Measurements from ENCODE around the gene COL27A1. TPM values are rescaled to one million over a fixed set of nuclear protein-coding genes. Genes with fewer than 3 reads are reported as not detected.

Gene COL27A1
- total and polyA plus RNA-seq, 4 donors, result 10.9 to 25.6 (median 17.4) TPM

DNA sequence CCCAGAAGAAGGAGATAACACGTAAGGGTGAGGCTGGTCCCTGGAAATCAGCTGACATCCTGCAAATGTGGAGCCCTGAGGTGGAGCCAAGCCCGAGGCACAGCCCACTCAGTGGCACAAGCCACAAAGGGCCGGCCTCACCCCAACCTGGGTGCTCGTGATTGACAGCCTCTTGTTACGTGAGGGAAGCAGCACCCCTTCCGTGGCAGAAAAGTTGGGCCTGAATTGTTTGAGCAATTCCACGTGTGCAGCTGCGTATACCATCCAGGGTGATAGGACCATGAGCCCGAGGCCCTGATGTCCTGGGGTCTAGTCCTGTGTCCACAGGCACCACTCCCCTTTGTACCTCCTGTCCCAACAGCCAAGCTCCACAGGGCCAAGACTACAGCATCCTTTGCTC is 179.2 kb downstream of the COL27A1 start:
- DNase-seq, result no peak
- 85 to 92% methylated on average over 7 to 9 of the region's 9 CpGs for WGBS, 2 donors

GRCh38 chr9:114335745-114336144 is 180.4 kb downstream of the COL27A1 start:
- H3K9ac ChIP-seq (ENCODE audit: insufficient read depth in 1 of 2, low read length in 2 of 2), result no peak overlapping the region
- no peaks in the 10 kb centered on the region for H3K9me3 ChIP-seq (ENCODE audit: control insufficient read depth in 4 of 4, insufficient read depth in 3 of 4, low read length in 3 of 4)
- H3K4me3 ChIP-seq, result no peak overlapping the region
- H3K27me3 ChIP-seq (ENCODE audit: control insufficient read depth in 3 of 3, insufficient read depth in 3 of 3, low read length in 2 of 3), result no peaks in the 10 kb centered on the region
- H3K4me1 ChIP-seq (ENCODE audit: control insufficient read depth in 5 of 5, insufficient read depth in 5 of 5, low read length in 5 of 5), result no peaks in the 10 kb centered on the region
- no peak overlapping the region for H3K27ac ChIP-seq (ENCODE audit: low read depth in 1 of 2, low read length in 1 of 2)
- DNase-seq (no peak), ATAC-seq (ENCODE audit: insufficient read depth, low FRiP score) (no peak)
- peaks cover 0 to 47% (median 28%) of the 10 kb centered on the region in 4 donors for H3K36me3 ChIP-seq (ENCODE audit: control insufficient read depth in 4 of 4, insufficient read depth in 4 of 4, low read length in 4 of 4)
- no peak for TF ChIP-seq CTCF (IDR thresholded peaks at IDR 0.05; ENCODE audit: control extremely low read depth, extremely low read depth)
- 76 to 90% methylated on average over 2 of the region's 2 CpGs for WGBS, 2 donors

More for the DNA sequence above, 179.2 kb downstream of the COL27A1 start:
- Histone ChIP-seq H3K4me3 (no peak overlapping the region), H3K27ac (ENCODE audit: low read depth in 1 of 2, low read length in 1 of 2) (no peak overlapping the region), H3K4me1 (ENCODE audit: control insufficient read depth in 5 of 5, insufficient read depth in 5 of 5, low read length in 5 of 5) (no peaks in the 10 kb centered on the region), H3K36me3 (ENCODE audit: control insufficient read depth in 4 of 4, insufficient read depth in 4 of 4, low read length in 4 of 4) (peaks cover 0 to 36% (median 20%) of the 10 kb centered on the region in 4 donors), H3K9ac (ENCODE audit: insufficient read depth in 1 of 2, low read length in 2 of 2) (no peak overlapping the region), H3K27me3 (ENCODE audit: control insufficient read depth in 3 of 3, insufficient read depth in 3 of 3, low read length in 2 of 3) (no peaks in the 10 kb centered on the region), H3K9me3 (ENCODE audit: control insufficient read depth in 4 of 4, insufficient read depth in 3 of 4, low read length in 3 of 4) (no peaks in the 10 kb centered on the region)
- TF ChIP-seq CTCF (IDR thresholded peaks at IDR 0.05; ENCODE audit: control extremely low read depth, extremely low read depth), result no peak
- no peak for ATAC-seq (ENCODE audit: insufficient read depth, low FRiP score)

DNA sequence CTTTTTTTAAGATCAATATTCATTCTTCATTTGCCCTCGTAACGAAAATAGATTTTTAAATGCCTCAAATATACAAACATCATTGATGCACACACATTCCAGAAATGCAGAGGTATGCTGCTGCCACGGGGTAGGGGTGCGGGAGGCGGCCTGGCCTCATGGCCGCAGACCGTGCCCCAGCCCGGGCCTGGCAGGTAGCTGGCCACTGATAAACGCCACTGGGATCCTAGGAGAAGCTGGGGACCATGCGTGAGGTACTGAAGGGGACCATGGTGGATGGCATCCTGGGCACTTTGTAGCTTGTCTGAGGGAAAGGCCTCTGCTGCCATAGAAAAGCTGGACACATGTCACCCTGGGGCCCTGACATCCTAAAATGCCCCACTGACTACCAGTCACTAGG is 180.8 kb downstream of the COL27A1 start:
- DNase-seq, result no peak
- ATAC-seq (ENCODE audit: insufficient read depth, low FRiP score), result no peak
- Histone ChIP-seq H3K9me3 (ENCODE audit: control insufficient read depth in 4 of 4, insufficient read depth in 3 of 4, low read length in 3 of 4) (no peaks in the 10 kb centered on the region), H3K4me1 (ENCODE audit: control insufficient read depth in 5 of 5, insufficient read depth in 5 of 5, low read length in 5 of 5) (no peaks in the 10 kb centered on the region), H3K27me3 (ENCODE audit: control insufficient read depth in 3 of 3, insufficient read depth in 3 of 3, low read length in 2 of 3) (no peaks in the 10 kb centered on the region), H3K36me3 (ENCODE audit: control insufficient read depth in 4 of 4, insufficient read depth in 4 of 4, low read length in 4 of 4) (peaks cover 0 to 49% (median 31%) of the 10 kb centered on the region in 4 donors), H3K9ac (ENCODE audit: insufficient read depth in 1 of 2, low read length in 2 of 2) (no peak overlapping the region), H3K27ac (ENCODE audit: low read depth in 1 of 2, low read length in 1 of 2) (no peak overlapping the region), H3K4me3 (no peak overlapping the region)
- no peak for TF ChIP-seq CTCF (IDR thresholded peaks at IDR 0.05; ENCODE audit: control extremely low read depth, extremely low read depth)
- 81% methylated on average over 10 of the region's 10 CpGs for WGBS, 2 donors

Data from lung (tissue), 12 donors.